SHP77 (cell line): Measurements from ENCODE around the gene TRPC3.
"Not testable (repeated sequence)": the region's sequence is repeated elsewhere in the genome, so short reads cannot be mapped to it uniquely, and the experiment has no call there.

ENCODE experiments used
- DNase-seq, 2 experiments: peaks; one replicate each; lab custom pipeline; 2025; lab: John Stamatoyannopoulos, UW

Gene TRPC3

GRCh38 chr4:121946644-121947043 is 5.2 kb downstream of the TRPC3 start:
- no peak for DNase-seq

- DNase-seq = peak; percentile 3 to 4
Observed at GRCh38 chr4:121943941-121944340, 7.9 kb downstream of the TRPC3 start.

GRCh38 chr4:121939690-121940089 is 12.2 kb downstream of the TRPC3 start:
- DNase-seq = no peak

- no peak for DNase-seq
Observed at GRCh38 chr4:121938282-121939092, 13.4 kb downstream of the TRPC3 start.

GRCh38 chr4:121936101-121936500 is 15.8 kb downstream of the TRPC3 start:
- DNase-seq = no peak

GRCh38 chr4:121934635-121935034 is 17.2 kb downstream of the TRPC3 start:
- DNase-seq = no peak

- no peak for DNase-seq
Observed at GRCh38 chr4:121932212-121932974, 19.5 kb downstream of the TRPC3 start.

- DNase-seq = no peak
Observed at GRCh38 chr4:121930304-121930703, 21.6 kb downstream of the TRPC3 start.

- no peak for DNase-seq
Observed at GRCh38 chr4:121927948-121928347, 23.9 kb downstream of the TRPC3 start.

- DNase-seq = not testable (repeated sequence)
Observed at GRCh38 chr4:121926490-121926889, 25.4 kb downstream of the TRPC3 start.

- no peak for DNase-seq
Observed at GRCh38 chr4:121923306-121923705, 28.6 kb downstream of the TRPC3 start.

- no peak for DNase-seq
Observed at GRCh38 chr4:121913667-121914066, 38.2 kb downstream of the TRPC3 start.

- DNase-seq = no peak
Observed at GRCh38 chr4:121908346-121908745, 43.5 kb downstream of the TRPC3 start.

- DNase-seq = peak; percentile 30 to 42
Observed at GRCh38 chr4:121900132-121900983, 51.5 kb downstream of the TRPC3 start.

GRCh38 chr4:121898150-121898549 is 53.7 kb downstream of the TRPC3 start:
- peak; percentile 27 to 39 for DNase-seq

GRCh38 chr4:121888134-121888533 is 63.7 kb downstream of the TRPC3 start:
- no peak for DNase-seq

GRCh38 chr4:121885115-121885514 is 66.7 kb downstream of the TRPC3 start:
- DNase-seq = no peak

GRCh38 chr4:121881158-121881557 is 70.7 kb downstream of the TRPC3 start:
- no peak for DNase-seq

- DNase-seq = no peak
Observed at GRCh38 chr4:121879135-121879534, 72.7 kb downstream of the TRPC3 start.

GRCh38 chr4:121877041-121877773 is 74.7 kb downstream of the TRPC3 start:
- no peak for DNase-seq

- no peak for DNase-seq
Observed at GRCh38 chr4:121876070-121876469, 75.8 kb downstream of the TRPC3 start.

- no peak for DNase-seq
Observed at GRCh38 chr4:121875652-121876051, 76.2 kb downstream of the TRPC3 start.
